Peyer's patch (tissue), 4 donors: ENCODE data around the gene ITCH.

ENCODE experiments used
- CTCF ChIP-seq, 6 experiments: fragments of 450-650 bp in 4 of 6; fragments of 200-600 bp in 2 of 6; sonication (generic) in 1 of 6; IDR thresholded peaks; one replicate each; pipeline ENCODE4 v1.5.1; 2017 to 2019; ENCODE audit warnings: antibody characterized with exemption in 6 of 6, mild to moderate bottlenecking in 3 of 6, moderate library complexity in 1 of 6
- POLR2A ChIP-seq, 2 donors: fragments of 450-650 bp; IDR thresholded peaks; one replicate each; pipeline ENCODE4 v1.5.1; 2017; ENCODE audit warnings: antibody characterized with exemption in 2 of 2, mild to moderate bottlenecking in 2 of 2, moderate library complexity in 2 of 2

GRCh38 chr20:34343458-34344211, 19.4 kb upstream of the ITCH start:
- TF ChIP-seq CTCF (IDR thresholded peaks at IDR 0.05) (no peak), POLR2A (IDR thresholded peaks at IDR 0.05) (no peak)
